Measurements from ENCODE around the gene AKAP7.
A peak's percentile ranks its signal among the peaks of the same experiment; 100 is the strongest.
"Not testable (repeated sequence)": the region's sequence is repeated elsewhere in the genome, so short reads cannot be mapped to it uniquely, and the experiment has no call there.

Gene AKAP7

DNA sequence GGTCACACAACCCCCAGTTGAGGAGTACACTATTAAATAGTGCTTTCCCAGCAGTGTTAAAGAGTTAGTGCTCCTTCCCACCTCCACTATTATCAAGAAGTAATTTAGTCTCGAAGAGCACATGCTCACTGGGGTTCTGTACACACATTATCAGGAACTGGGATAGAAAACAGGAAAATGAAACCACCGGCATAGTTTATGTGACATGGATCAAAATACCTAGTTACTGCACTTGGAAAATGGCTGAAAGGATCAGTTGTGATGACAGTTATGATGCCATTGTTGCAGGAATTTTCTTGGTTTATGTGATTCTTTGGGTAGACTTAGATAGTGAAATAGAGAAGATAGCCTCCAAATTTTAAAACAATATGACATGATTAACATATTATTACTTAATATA is 152.9 kb downstream of the AKAP7 start:
- Histone ChIP-seq H3K9me3 (ENCODE audit: severe bottlenecking) (no peaks in the 10 kb centered on the region), H3K27me3 (ENCODE audit: insufficient read depth, low read depth, severe bottlenecking) (no peaks in the 10 kb centered on the region), H3K27ac (no peak overlapping the region), H3K36me3 (no peaks in the 10 kb centered on the region), H3K4me3 (ENCODE audit: low read depth, low read length) (no peak overlapping the region)
- no peak for DNase-seq
- TF ChIP-seq CTCF (IDR thresholded peaks at IDR 0.05; ENCODE audit: low read depth, low read length): no peak

- Histone ChIP-seq H3K36me3 (no peaks in the 10 kb centered on the region), H3K9me3 (ENCODE audit: severe bottlenecking) (no peaks in the 10 kb centered on the region), H3K4me3 (ENCODE audit: low read depth, low read length) (no peak overlapping the region), H3K27me3 (ENCODE audit: insufficient read depth, low read depth, severe bottlenecking) (no peaks in the 10 kb centered on the region), H3K27ac (no peak overlapping the region)
- DNase-seq: peak; percentile 13
- no peak for TF ChIP-seq CTCF (IDR thresholded peaks at IDR 0.05; ENCODE audit: low read depth, low read length)
These were observed 155.7 kb downstream of the AKAP7 start for GRCh38 chr6:131290955-131291354.

GRCh38 chr6:131292145-131292938 is 157.1 kb downstream of the AKAP7 start:
- Histone ChIP-seq H3K27me3 (ENCODE audit: insufficient read depth, low read depth, severe bottlenecking) (no peaks in the 10 kb centered on the region), H3K9me3 (ENCODE audit: severe bottlenecking) (no peaks in the 10 kb centered on the region), H3K36me3 (no peaks in the 10 kb centered on the region), H3K4me3 (ENCODE audit: low read depth, low read length) (no peak overlapping the region), H3K27ac (no peak overlapping the region)
- TF ChIP-seq CTCF (IDR thresholded peaks at IDR 0.05; ENCODE audit: low read depth, low read length): no peak
- DNase-seq: no peak

DNA sequence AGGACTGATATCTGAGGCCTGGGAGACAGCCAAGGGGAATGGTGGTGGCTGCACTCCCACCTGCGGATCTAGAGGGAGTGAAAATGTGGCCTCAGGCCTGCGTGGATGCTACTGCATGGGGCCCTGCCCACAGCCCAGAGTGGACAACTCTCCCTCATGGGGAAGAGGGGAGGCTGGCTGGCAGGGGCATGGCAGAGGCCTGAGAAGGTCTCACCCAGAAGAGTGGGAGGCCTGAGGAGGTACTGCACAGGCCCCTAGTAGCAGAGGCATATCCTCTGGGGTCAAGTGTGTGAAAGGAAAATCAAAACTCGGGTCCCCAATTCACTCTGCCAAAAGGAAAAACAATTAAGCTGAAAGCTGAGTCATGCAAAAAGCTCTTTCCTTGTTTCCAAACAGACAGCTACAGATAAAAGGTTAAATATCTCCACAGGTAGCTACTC is 158.2 kb downstream of the AKAP7 start:
- Histone ChIP-seq H3K4me3 (ENCODE audit: low read depth, low read length) (no peak overlapping the region), H3K9me3 (ENCODE audit: severe bottlenecking) (no peaks in the 10 kb centered on the region), H3K36me3 (no peaks in the 10 kb centered on the region), H3K27ac (no peak overlapping the region), H3K27me3 (ENCODE audit: insufficient read depth, low read depth, severe bottlenecking) (no peaks in the 10 kb centered on the region)
- no peak for TF ChIP-seq CTCF (IDR thresholded peaks at IDR 0.05; ENCODE audit: low read depth, low read length)
- no peak for DNase-seq

DNA sequence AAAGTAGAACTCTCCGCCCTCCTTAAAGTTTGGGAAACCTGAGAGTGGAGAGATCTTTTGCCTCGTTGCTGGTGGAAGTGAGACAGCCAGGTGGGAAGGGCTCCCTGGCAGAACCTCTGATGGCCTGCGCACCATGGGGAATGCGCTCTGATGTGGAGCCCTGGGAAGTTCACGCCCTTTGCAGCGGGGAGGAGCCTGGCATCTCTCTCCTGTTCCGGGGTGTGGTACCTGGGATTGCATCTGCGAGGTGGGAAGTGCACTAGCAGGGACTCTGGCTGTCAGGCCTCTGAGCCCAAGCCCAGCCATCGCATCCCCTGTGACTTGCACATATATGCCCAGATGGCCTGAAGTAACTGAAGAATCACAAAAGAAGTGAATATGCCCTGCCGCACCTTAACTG is 159.8 kb downstream of the AKAP7 start:
- TF ChIP-seq CTCF (IDR thresholded peaks at IDR 0.05; ENCODE audit: low read depth, low read length): no peak
- no peaks in the 10 kb centered on the region for H3K27me3 ChIP-seq (ENCODE audit: insufficient read depth, low read depth, severe bottlenecking)
- no peaks in the 10 kb centered on the region for H3K36me3 ChIP-seq
- no peak overlapping the region for H3K4me3 ChIP-seq (ENCODE audit: low read depth, low read length)
- no peak for DNase-seq
- H3K9me3 ChIP-seq (ENCODE audit: severe bottlenecking): no peaks in the 10 kb centered on the region
- H3K27ac ChIP-seq: no peak overlapping the region

- DNase-seq; H3K27ac ChIP-seq; H3K36me3 ChIP-seq; H3K4me3 ChIP-seq (ENCODE audit: low read depth, low read length); H3K27me3 ChIP-seq (ENCODE audit: insufficient read depth, low read depth, severe bottlenecking); H3K9me3 ChIP-seq (ENCODE audit: severe bottlenecking): not testable (repeated sequence)
These were observed 165.6 kb downstream of the AKAP7 start for GRCh38 chr6:131300826-131301225.
